ENCODE measurements around the gene GPSM1. TPM values are rescaled to one million over a fixed set of nuclear protein-coding genes. Genes with fewer than 3 reads are reported as not detected.

Gene GPSM1
- total and polyA plus RNA-seq, 2 donors (not counting 1 experiment from before 2014, with no cell fraction given), result 2.4 to 6.3 TPM

- Histone ChIP-seq H3K27ac (ENCODE audit: low read length in 2 of 2) (no peak within 1 kb of the TSS), H3K4me3 (ENCODE audit: control extremely low read depth in 1 of 5, extremely low read depth in 1 of 5, insufficient read depth in 1 of 5, low read depth in 2 of 5, low read length in 4 of 5) (no peak within 1 kb of the TSS), H3K4me2 (replicated peaks; ENCODE audit: low read depth, low read length, poor library complexity, severe bottlenecking) (peak within 1 kb of the TSS; percentile 63), H3K79me2 (ENCODE audit: control insufficient read depth, insufficient read depth, low read length) (no peaks in the 10 kb centered on the region), H3K27me3 (replicated peaks in 1 of 4; ENCODE audit: control extremely low read depth in 1 of 4, control insufficient read depth in 3 of 4, insufficient read depth in 4 of 4, low read length in 3 of 4) (peaks cover 0 to 6% (median 0%) of the 10 kb centered on the region in 4 experiments), H3K4me1 (ENCODE audit: control insufficient read depth in 2 of 2, insufficient read depth in 2 of 2, low read length in 2 of 2) (peaks cover 14 to 17% of the 10 kb centered on the region in 2 donors), H4K20me1 (ENCODE audit: control insufficient read depth, insufficient read depth, low read length, poor library complexity, severe bottlenecking) (no peaks in the 10 kb centered on the region), H3K9ac (ENCODE audit: low read length) (no peak within 1 kb of the TSS), H3K9me3 (ENCODE audit: control extremely low read depth in 1 of 3, control insufficient read depth in 2 of 3, insufficient read depth in 1 of 3, low read length in 2 of 3) (no peaks in the 10 kb centered on the region), H3K36me3 (replicated peaks in 1 of 2; ENCODE audit: control extremely low read depth in 1 of 2, control insufficient read depth in 1 of 2, extremely low read depth in 1 of 2, insufficient read depth in 2 of 2, low read length in 1 of 2) (no peaks in the 10 kb centered on the region), H2AFZ (ENCODE audit: insufficient read depth, low read depth, low read length, poor library complexity, severe bottlenecking) (peak within 1 kb of the TSS; percentile 28)
- DNase-seq (no peak), ATAC-seq (ENCODE audit: low read depth) (no peak)
- Mint-ChIP-seq H3K9me3 (ENCODE audit: insufficient read depth) (no peaks in the 10 kb centered on the region), H3K27ac (no peak within 1 kb of the TSS), H3K4me3 (no peak within 1 kb of the TSS), H3K27me3 (no peaks in the 10 kb centered on the region), H3K4me1 (peaks cover 8% of the 10 kb centered on the region)
- intact Hi-C loops (cut with micrococcal nuclease), result no loop called here
- WGBS (ENCODE audit: insufficient coverage), result 49% methylated on average over 27 of the region's 27 CpGs
- ChIA-PET CTCF (no interaction called here), POLR2A (no interaction called here)
- TF ChIP-seq, protein P1, sequence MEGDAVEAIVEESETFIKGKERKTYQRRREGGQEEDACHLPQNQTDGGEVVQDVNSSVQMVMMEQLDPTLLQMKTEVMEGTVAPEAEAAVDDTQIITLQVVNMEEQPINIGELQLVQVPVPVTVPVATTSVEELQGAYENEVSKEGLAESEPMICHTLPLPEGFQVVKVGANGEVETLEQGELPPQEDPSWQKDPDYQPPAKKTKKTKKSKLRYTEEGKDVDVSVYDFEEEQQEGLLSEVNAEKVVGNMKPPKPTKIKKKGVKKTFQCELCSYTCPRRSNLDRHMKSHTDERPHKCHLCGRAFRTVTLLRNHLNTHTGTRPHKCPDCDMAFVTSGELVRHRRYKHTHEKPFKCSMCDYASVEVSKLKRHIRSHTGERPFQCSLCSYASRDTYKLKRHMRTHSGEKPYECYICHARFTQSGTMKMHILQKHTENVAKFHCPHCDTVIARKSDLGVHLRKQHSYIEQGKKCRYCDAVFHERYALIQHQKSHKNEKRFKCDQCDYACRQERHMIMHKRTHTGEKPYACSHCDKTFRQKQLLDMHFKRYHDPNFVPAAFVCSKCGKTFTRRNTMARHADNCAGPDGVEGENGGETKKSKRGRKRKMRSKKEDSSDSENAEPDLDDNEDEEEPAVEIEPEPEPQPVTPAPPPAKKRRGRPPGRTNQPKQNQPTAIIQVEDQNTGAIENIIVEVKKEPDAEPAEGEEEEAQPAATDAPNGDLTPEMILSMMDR (IDR thresholded peaks at IDR 0.05), result no peak
- TF ChIP-seq EZH2 (IDR thresholded peaks at IDR 0.05; ENCODE audit: borderline replicate concordance, insufficient read depth, low read depth, low read length, poor library complexity, severe bottlenecking), result no peak
These were observed 46.2 kb downstream of the GPSM1 start, which contains the start of gene CARD9 for GRCh38 chr9:136373300-136374182. TSS of gene CARD9 (minus strand) at chr9:136373669. CDS start at chr9:136372078, 1,591 bp downstream.

GRCh38 chr9:136374183-136374575, 46.8 kb downstream of the GPSM1 start:
- intact Hi-C loops (cut with micrococcal nuclease), result no loop called here

More at GRCh38 chr9:136374183-136374575, 46.8 kb downstream of the GPSM1 start:
- ATAC-seq (ENCODE audit: low read depth) (no peak), DNase-seq (no peak)
- no peak overlapping the region for H3K27ac Mint-ChIP-seq
- no peak overlapping the region for H3K27ac ChIP-seq (ENCODE audit: low read length in 2 of 2)
- H3K27me3 Mint-ChIP-seq, result no peaks in the 10 kb centered on the region
- H3K79me2 ChIP-seq (ENCODE audit: control insufficient read depth, insufficient read depth, low read length), result no peaks in the 10 kb centered on the region
- no peaks in the 10 kb centered on the region for H3K36me3 ChIP-seq (replicated peaks in 1 of 2; ENCODE audit: control extremely low read depth in 1 of 2, control insufficient read depth in 1 of 2, extremely low read depth in 1 of 2, insufficient read depth in 2 of 2, low read length in 1 of 2)
- H3K4me1 ChIP-seq (ENCODE audit: control insufficient read depth in 2 of 2, insufficient read depth in 2 of 2, low read length in 2 of 2), result peaks cover 14 to 17% of the 10 kb centered on the region in 2 donors
- H3K4me1 Mint-ChIP-seq, result peaks cover 8% of the 10 kb centered on the region
- TF ChIP-seq, protein P1 (IDR thresholded peaks at IDR 0.05), result no peak
- no peak for TF ChIP-seq EZH2 (IDR thresholded peaks at IDR 0.05; ENCODE audit: borderline replicate concordance, insufficient read depth, low read depth, low read length, poor library complexity, severe bottlenecking)
- no peak overlapping the region for H3K4me3 Mint-ChIP-seq
- CTCF ChIA-PET, result no interaction called here
- 90% methylated on average over 14 of the region's 14 CpGs for WGBS (ENCODE audit: insufficient coverage)
- H3K9me3 ChIP-seq (ENCODE audit: control extremely low read depth in 1 of 3, control insufficient read depth in 2 of 3, insufficient read depth in 1 of 3, low read length in 2 of 3), result no peaks in the 10 kb centered on the region
- H3K27me3 ChIP-seq (replicated peaks in 1 of 4; ENCODE audit: control extremely low read depth in 1 of 4, control insufficient read depth in 3 of 4, insufficient read depth in 4 of 4, low read length in 3 of 4), result peaks cover 0 to 6% (median 0%) of the 10 kb centered on the region in 4 experiments
- no peak overlapping the region for H3K4me3 ChIP-seq (ENCODE audit: control extremely low read depth in 1 of 5, extremely low read depth in 1 of 5, insufficient read depth in 1 of 5, low read depth in 2 of 5, low read length in 4 of 5)
- H3K4me2 ChIP-seq (replicated peaks; ENCODE audit: low read depth, low read length, poor library complexity, severe bottlenecking), result no peak overlapping the region
- no peak overlapping the region for H2AFZ ChIP-seq (ENCODE audit: insufficient read depth, low read depth, low read length, poor library complexity, severe bottlenecking)
- no peak overlapping the region for H3K9ac ChIP-seq (ENCODE audit: low read length)
- H3K9me3 Mint-ChIP-seq (ENCODE audit: insufficient read depth), result no peaks in the 10 kb centered on the region
- POLR2A ChIA-PET, result no interaction called here
- no peaks in the 10 kb centered on the region for H4K20me1 ChIP-seq (ENCODE audit: control insufficient read depth, insufficient read depth, low read length, poor library complexity, severe bottlenecking)

Measured in B cell (primary cell).